ENCODE results near the gene POLR3GL.

GRCh38 chr1:145937436-145937835, 27.1 kb upstream of the POLR3GL start:
- TF ChIP-seq CTCF (IDR thresholded peaks at IDR 0.05) (no peak), EZH2 (IDR thresholded peaks at IDR 0.05) (no peak)

Data from neural progenitor cell (in vitro differentiated cells).